ENCODE results near the gene NPC1L1.

The NPC1L1 gene

GRCh38 chr7:44534501-44534900 lies 6.6 kb downstream of the NPC1L1 start:
- peak; percentile 58 for TF ChIP-seq CTCF (IDR thresholded peaks at IDR 0.05; ENCODE audit: insufficient read depth, missing control alignments)
- FAIRE-seq (no peak), DNase-seq (ENCODE audit: insufficient read length, low spot score) (peak; percentile 82)

DNA sequence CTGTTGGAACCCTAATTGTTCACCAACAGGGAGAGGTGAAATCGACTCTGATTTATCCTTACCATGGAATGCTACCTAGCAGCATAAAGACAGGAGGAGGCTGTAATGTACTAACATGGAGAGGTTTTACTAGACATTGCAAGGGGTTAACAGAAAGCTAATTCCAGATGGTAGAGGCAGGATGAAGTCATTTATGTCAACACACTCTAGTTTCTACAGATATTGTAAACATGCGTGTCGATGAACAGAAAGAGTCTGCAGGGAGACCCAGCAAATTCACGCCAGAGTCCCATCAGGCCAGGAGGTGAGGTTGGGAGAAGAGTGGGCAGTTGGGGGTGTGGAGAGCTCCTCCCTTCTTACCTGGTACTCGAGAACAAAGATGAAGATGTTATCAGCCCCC lies 7.0 kb downstream of the NPC1L1 start:
- FAIRE-seq (no peak), DNase-seq (ENCODE audit: insufficient read length, low spot score) (no peak)
- no peak for TF ChIP-seq CTCF (IDR thresholded peaks at IDR 0.05; ENCODE audit: insufficient read depth, missing control alignments)

DNA sequence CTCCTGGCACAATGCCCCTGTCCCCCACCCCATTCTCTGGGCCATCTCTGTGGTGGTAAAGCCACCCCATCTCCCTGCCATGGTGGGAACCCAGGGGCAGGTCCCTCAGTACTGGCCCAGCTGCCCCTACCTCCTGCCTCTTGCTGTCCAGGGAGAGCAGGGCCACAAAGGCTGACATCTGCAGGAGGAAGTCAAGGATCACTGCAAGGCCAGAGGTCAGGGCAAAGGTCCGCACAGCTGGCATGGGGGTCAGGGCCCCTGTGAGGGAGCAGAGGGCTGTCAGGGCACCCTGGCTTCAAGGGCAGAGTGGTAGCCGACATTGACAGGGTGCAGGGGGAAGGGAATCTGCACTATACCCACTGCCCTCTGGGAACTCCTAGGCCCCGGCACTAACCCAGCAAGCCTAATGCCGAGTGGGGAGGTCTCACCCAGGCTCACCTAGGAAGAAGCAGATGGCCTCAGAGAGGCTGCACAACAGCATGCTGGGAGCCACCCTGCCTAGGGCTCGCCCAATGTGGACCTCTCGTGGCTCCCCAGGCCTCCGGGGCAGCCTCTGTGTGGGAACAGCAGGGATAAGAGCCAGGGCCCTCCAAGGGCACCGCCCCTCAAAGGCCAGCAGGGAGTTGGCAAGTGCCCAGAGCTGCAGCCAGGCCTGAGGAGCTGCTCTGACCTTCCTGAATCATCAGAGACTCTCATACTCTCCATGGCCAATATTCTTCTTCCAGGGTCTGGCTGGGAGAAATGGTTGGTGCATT lies 7.7 kb downstream of the NPC1L1 start:
- FAIRE-seq (no peak), DNase-seq (ENCODE audit: insufficient read length, low spot score) (no peak)

GRCh38 chr7:44531421-44532380 lies 9.4 kb downstream of the NPC1L1 start:
- FAIRE-seq (no peak), DNase-seq (ENCODE audit: insufficient read length, low spot score) (no peak)
- TF ChIP-seq CTCF (IDR thresholded peaks at IDR 0.05; ENCODE audit: insufficient read depth, missing control alignments) = no peak

More for the DNA sequence above, 7.7 kb downstream of the NPC1L1 start:
- no peak for TF ChIP-seq CTCF (IDR thresholded peaks at IDR 0.05; ENCODE audit: insufficient read depth, missing control alignments)

DNA sequence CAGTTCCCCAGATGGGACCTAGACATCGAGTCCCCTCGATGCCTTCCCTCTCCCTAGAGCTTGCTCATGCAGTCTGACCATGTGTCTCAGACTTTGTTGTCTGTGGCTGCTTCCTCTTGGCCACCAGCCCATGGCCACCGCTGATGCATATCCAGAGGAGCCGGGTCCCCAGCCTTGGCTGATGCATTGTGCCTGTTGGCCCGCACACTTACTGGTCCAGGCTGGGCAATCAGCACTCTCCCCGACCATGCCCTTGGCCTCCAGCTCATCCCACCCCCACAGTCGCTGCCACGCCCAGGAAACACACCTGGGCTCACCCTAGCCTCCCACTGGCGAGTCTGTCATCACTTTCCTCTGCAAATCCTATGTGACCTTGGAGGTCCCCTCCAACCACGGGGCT lies 10.1 kb downstream of the NPC1L1 start:
- FAIRE-seq = no peak
- no peak for TF ChIP-seq CTCF (IDR thresholded peaks at IDR 0.05; ENCODE audit: insufficient read depth, missing control alignments)
- DNase-seq (ENCODE audit: insufficient read length, low spot score) = no peak

GRCh38 chr7:44524811-44525388 lies 16.2 kb downstream of the NPC1L1 start:
- DNase-seq (ENCODE audit: insufficient read length, low spot score) = no peak
- no peak for FAIRE-seq
- no peak for TF ChIP-seq CTCF (IDR thresholded peaks at IDR 0.05; ENCODE audit: insufficient read depth, missing control alignments)
